ENCODE data around the gene NCAM1. TPM values are rescaled to one million over a fixed set of nuclear protein-coding genes. Genes with fewer than 3 reads are reported as not detected.

Gene NCAM1
- total RNA-seq, 1 donor from 2014 or later: 3.3 TPM

GRCh38 chr11:112971827-112972226 lies 10.6 kb downstream of the NCAM1 start:
- no peak overlapping the region for H3K27ac ChIP-seq
- no peaks in the 10 kb centered on the region for H3K4me1 ChIP-seq
- no peak for DNase-seq (ENCODE audit: low spot score in 2 of 2)
- intact Hi-C loops (cut with DNase I): no loop called here
- no peak overlapping the region for H3K4me3 ChIP-seq
- H3K27me3 ChIP-seq: no peaks in the 10 kb centered on the region
- no peaks in the 10 kb centered on the region for H3K36me3 ChIP-seq
- TF ChIP-seq CTCF (IDR thresholded peaks at IDR 0.05): no peak
- H3K9me3 ChIP-seq: no peaks in the 10 kb centered on the region

GRCh38 chr11:112972399-112973145 lies 11.4 kb downstream of the NCAM1 start:
- no peak for DNase-seq (ENCODE audit: low spot score in 2 of 2)
- Histone ChIP-seq H3K36me3 (no peaks in the 10 kb centered on the region), H3K9me3 (no peaks in the 10 kb centered on the region), H3K4me3 (no peak overlapping the region), H3K27ac (no peak overlapping the region), H3K4me1 (no peaks in the 10 kb centered on the region), H3K27me3 (no peaks in the 10 kb centered on the region)
- intact Hi-C loops (cut with DNase I): no loop called here
- no peak for TF ChIP-seq CTCF (IDR thresholded peaks at IDR 0.05)

GRCh38 chr11:112975051-112975450 lies 13.8 kb downstream of the NCAM1 start:
- no peak for TF ChIP-seq CTCF (IDR thresholded peaks at IDR 0.05)
- no peaks in the 10 kb centered on the region for H3K27me3 ChIP-seq
- no peaks in the 10 kb centered on the region for H3K4me1 ChIP-seq
- H3K27ac ChIP-seq: no peak overlapping the region
- intact Hi-C loops (cut with DNase I): no loop called here
- no peaks in the 10 kb centered on the region for H3K9me3 ChIP-seq
- H3K36me3 ChIP-seq: no peaks in the 10 kb centered on the region
- no peak for DNase-seq (ENCODE audit: low spot score in 2 of 2)
- H3K4me3 ChIP-seq: no peak overlapping the region

- Histone ChIP-seq H3K27ac (no peak overlapping the region), H3K4me3 (no peak overlapping the region), H3K36me3 (no peaks in the 10 kb centered on the region), H3K4me1 (no peaks in the 10 kb centered on the region), H3K9me3 (no peaks in the 10 kb centered on the region), H3K27me3 (no peaks in the 10 kb centered on the region)
- intact Hi-C loops (cut with DNase I): no loop called here
- no peak for TF ChIP-seq CTCF (IDR thresholded peaks at IDR 0.05)
- DNase-seq (ENCODE audit: low spot score in 2 of 2): no peak
Observed at GRCh38 chr11:112975493-112975892, 14.3 kb downstream of the NCAM1 start.

- Histone ChIP-seq H3K27ac (no peak overlapping the region), H3K36me3 (no peaks in the 10 kb centered on the region), H3K4me3 (no peak overlapping the region), H3K4me1 (no peaks in the 10 kb centered on the region), H3K27me3 (no peaks in the 10 kb centered on the region), H3K9me3 (no peaks in the 10 kb centered on the region)
- intact Hi-C loops (cut with DNase I): no loop called here
- DNase-seq (ENCODE audit: low spot score in 2 of 2): no peak
- TF ChIP-seq CTCF (IDR thresholded peaks at IDR 0.05): no peak
Observed at GRCh38 chr11:112977755-112978154, 16.5 kb downstream of the NCAM1 start.

Data from ascending aorta (tissue), 2 donors.